Tibial nerve (tissue), 4 donors: ENCODE data around the gene PHF2. TPM values are rescaled to one million over a fixed set of nuclear protein-coding genes. Genes with fewer than 3 reads are reported as not detected.

Source experiments
- DNase-seq, 2 donors: peaks; one replicate each; pipeline ENCODE4 v3.0.0-alpha.2; 2019; ENCODE audit warnings: low spot score in 2 of 2
- H3K27ac ChIP-seq, 4 donors: fragments of 200-600 bp; sonication (generic) in 3 of 4; one replicate each; pipeline ENCODE4 v1.5.1; 2017 to 2019; ENCODE audit warnings: mild to moderate bottlenecking in 1 of 4
- H3K27me3 ChIP-seq, 2 donors: fragments of 200-600 bp; sonication (generic) in 1 of 2; one replicate each; pipeline versions ENCODE4 v1.5.1 to v1.6.0; 2017 to 2019
- H3K36me3 ChIP-seq, 3 donors: fragments of 200-600 bp; sonication (generic); one replicate each; pipeline ENCODE4 v1.5.1; 2018 to 2019
- H3K4me1 ChIP-seq, 4 donors: fragments of 200-600 bp; sonication (generic) in 3 of 4; one replicate each; pipeline ENCODE4 v1.5.1; 2017 to 2019
- H3K4me3 ChIP-seq, 4 donors: fragments of 200-600 bp; sonication (generic) in 3 of 4; one replicate each; pipeline ENCODE4 v1.5.1; 2017 to 2019; ENCODE audit warnings: mild to moderate bottlenecking in 1 of 4, moderate library complexity in 1 of 4
- H3K9me3 ChIP-seq, 4 donors: fragments of 200-600 bp; sonication (generic) in 3 of 4; one replicate each; pipeline ENCODE4 v1.5.1; 2017 to 2019
- EP300 ChIP-seq, 2 donors: sonication (generic); formaldehyde crosslinking; IDR thresholded peaks; one replicate each; pipeline ENCODE4 v1.6.1; 2017; ENCODE audit warnings: antibody characterized with exemption in 2 of 2, mild to moderate bottlenecking in 1 of 2
- POLR2A ChIP-seq, 2 donors: fragments of 450-650 bp; IDR thresholded peaks; one replicate each; pipeline ENCODE4 v1.6.1; 2017; ENCODE audit warnings: antibody characterized with exemption in 2 of 2, mild to moderate bottlenecking in 2 of 2, moderate library complexity in 2 of 2
- WGBS, 2 donors: methylation state at CpG; one replicate each; pipeline ENCODE4 v1.1.5; 2018; 5-methylcytosine and 5-hydroxymethylcytosine counted together
- total RNA-seq, 4 donors: library from RNA; depleted of rRNA; stranded (reverse); fragments of >200 nt; gene quantifications; one replicate each; pipeline ENCODE4 v1.1.0, GENCODE V29; 2016
- TF ChIP-seq, protein P1 (sequence below), 5 experiments: fragments of 200-600 bp in 3 of 5; fragments of 450-650 bp in 2 of 5; sonication (generic) in 3 of 5; IDR thresholded peaks; one replicate each; pipeline ENCODE4 v1.5.1; 2016 to 2019; ENCODE audit warnings: antibody characterized with exemption in 5 of 5, mild to moderate bottlenecking in 3 of 5, moderate library complexity in 2 of 5

The PHF2 gene
- total RNA-seq, 4 donors from 2014 or later: 36.6 to 41.7 (median 38.6) TPM

GRCh38 chr9:93546356-93546755 is 30.0 kb upstream of the PHF2 start:
- H3K4me1 ChIP-seq: peaks cover 0 to 3% (median 0%) of the 10 kb centered on the region in 4 donors
- no peaks in the 10 kb centered on the region for H3K9me3 ChIP-seq
- H3K27me3 ChIP-seq: no peaks in the 10 kb centered on the region
- peaks cover 0 to 67% (median 0%) of the 10 kb centered on the region in 3 donors for H3K36me3 ChIP-seq
- no peak for DNase-seq
- H3K4me3 ChIP-seq: no peak overlapping the region
- no peak overlapping the region for H3K27ac ChIP-seq
- WGBS, 2 donors: 94 to 96% methylated on average over 11 of the region's 11 CpGs
- TF ChIP-seq POLR2A (IDR thresholded peaks at IDR 0.05) (no peak), EP300 (IDR thresholded peaks at IDR 0.05) (no peak)
- TF ChIP-seq, protein P1, sequence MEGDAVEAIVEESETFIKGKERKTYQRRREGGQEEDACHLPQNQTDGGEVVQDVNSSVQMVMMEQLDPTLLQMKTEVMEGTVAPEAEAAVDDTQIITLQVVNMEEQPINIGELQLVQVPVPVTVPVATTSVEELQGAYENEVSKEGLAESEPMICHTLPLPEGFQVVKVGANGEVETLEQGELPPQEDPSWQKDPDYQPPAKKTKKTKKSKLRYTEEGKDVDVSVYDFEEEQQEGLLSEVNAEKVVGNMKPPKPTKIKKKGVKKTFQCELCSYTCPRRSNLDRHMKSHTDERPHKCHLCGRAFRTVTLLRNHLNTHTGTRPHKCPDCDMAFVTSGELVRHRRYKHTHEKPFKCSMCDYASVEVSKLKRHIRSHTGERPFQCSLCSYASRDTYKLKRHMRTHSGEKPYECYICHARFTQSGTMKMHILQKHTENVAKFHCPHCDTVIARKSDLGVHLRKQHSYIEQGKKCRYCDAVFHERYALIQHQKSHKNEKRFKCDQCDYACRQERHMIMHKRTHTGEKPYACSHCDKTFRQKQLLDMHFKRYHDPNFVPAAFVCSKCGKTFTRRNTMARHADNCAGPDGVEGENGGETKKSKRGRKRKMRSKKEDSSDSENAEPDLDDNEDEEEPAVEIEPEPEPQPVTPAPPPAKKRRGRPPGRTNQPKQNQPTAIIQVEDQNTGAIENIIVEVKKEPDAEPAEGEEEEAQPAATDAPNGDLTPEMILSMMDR (IDR thresholded peaks at IDR 0.05): no peak

- H3K4me1 ChIP-seq: no peaks in the 10 kb centered on the region
- TF ChIP-seq, protein P1 (IDR thresholded peaks at IDR 0.05): no peak
- no peak for TF ChIP-seq EP300 (IDR thresholded peaks at IDR 0.05)
- TF ChIP-seq POLR2A (IDR thresholded peaks at IDR 0.05): no peak
- no peaks in the 10 kb centered on the region for H3K27me3 ChIP-seq
- H3K27ac ChIP-seq: no peak overlapping the region
- peaks cover 0 to 76% (median 0%) of the 10 kb centered on the region in 3 donors for H3K36me3 ChIP-seq
- no peaks in the 10 kb centered on the region for H3K9me3 ChIP-seq
- no peak overlapping the region for H3K4me3 ChIP-seq
- DNase-seq: no peak
- 54 to 63% methylated on average over 5 of the region's 5 CpGs for WGBS, 2 donors
These were observed 26.8 kb upstream of the PHF2 start for GRCh38 chr9:93549611-93550010.

DNA sequence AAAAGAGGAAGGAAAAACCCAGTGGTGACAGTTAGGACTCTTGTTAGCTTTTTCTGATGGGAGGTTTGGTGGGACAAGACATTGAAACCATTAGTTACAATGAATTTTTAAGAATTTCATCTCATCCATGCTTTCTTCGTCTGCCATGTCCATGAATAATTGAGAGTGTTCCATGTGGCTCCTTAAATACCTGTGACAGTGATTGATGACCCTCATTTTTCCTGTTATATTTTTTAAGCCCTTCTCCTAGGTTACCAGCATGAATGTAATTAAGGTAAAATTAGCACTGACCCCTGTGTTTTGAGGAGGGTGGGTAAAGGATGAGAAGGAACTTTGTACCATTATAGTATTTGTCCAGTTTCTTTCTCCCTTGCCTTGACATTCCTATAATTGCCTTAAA is 23.5 kb upstream of the PHF2 start:
- no peak for DNase-seq
- peaks cover 0 to 13% (median 0%) of the 10 kb centered on the region in 4 donors for H3K4me1 ChIP-seq
- H3K36me3 ChIP-seq: peaks cover 0 to 76% (median 0%) of the 10 kb centered on the region in 3 donors
- no peak overlapping the region for H3K27ac ChIP-seq
- TF ChIP-seq POLR2A (IDR thresholded peaks at IDR 0.05) (no peak), EP300 (IDR thresholded peaks at IDR 0.05) (no peak)
- TF ChIP-seq, protein P1 (IDR thresholded peaks at IDR 0.05): no peak
- WGBS, 2 donors: 90% methylated on average over 1 of the region's 1 CpG
- H3K9me3 ChIP-seq: no peaks in the 10 kb centered on the region
- no peaks in the 10 kb centered on the region for H3K27me3 ChIP-seq
- no peak overlapping the region for H3K4me3 ChIP-seq

DNA sequence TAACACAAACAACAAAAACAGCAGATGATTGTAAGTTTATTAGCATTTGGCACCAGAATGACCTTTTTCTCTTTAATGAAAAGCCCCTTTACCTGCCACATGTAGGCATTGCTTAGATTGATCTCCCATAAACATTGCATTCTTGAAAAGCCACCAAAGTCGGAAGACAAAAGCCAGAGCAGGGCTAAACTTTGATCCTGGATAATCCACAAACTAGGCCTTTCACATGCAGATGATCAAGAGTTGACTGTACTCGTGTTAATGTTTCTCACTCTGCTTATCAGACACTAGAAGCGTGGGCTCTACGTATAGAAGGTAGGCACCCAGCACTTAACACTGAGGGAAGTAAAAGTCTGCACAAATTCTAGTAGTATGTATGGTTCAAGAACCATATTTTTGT is 21.0 kb upstream of the PHF2 start:
- Histone ChIP-seq H3K9me3 (no peaks in the 10 kb centered on the region), H3K4me3 (no peak overlapping the region), H3K27ac (no peak overlapping the region), H3K4me1 (peaks cover 0 to 16% (median 0%) of the 10 kb centered on the region in 4 donors), H3K27me3 (no peaks in the 10 kb centered on the region), H3K36me3 (peaks cover 0 to 86% (median 7%) of the 10 kb centered on the region in 3 donors)
- WGBS, 2 donors: 80 to 81% methylated on average over 4 of the region's 4 CpGs
- DNase-seq: no peak
- no peak for TF ChIP-seq POLR2A (IDR thresholded peaks at IDR 0.05)
- TF ChIP-seq EP300 (IDR thresholded peaks at IDR 0.05): no peak
- TF ChIP-seq, protein P1 (IDR thresholded peaks at IDR 0.05): no peak

GRCh38 chr9:93557366-93558137 is 18.8 kb upstream of the PHF2 start:
- Histone ChIP-seq H3K4me3 (no peak overlapping the region), H3K4me1 (peaks cover 0 to 16% (median 0%) of the 10 kb centered on the region in 4 donors), H3K27me3 (no peaks in the 10 kb centered on the region), H3K27ac (peak overlapping the region in 2 of 4 donors; percentile 28 to 29), H3K36me3 (peaks cover 2 to 90% (median 7%) of the 10 kb centered on the region in 3 donors), H3K9me3 (no peaks in the 10 kb centered on the region)
- TF ChIP-seq POLR2A (IDR thresholded peaks at IDR 0.05) (no peak), EP300 (IDR thresholded peaks at IDR 0.05) (no peak)
- TF ChIP-seq, protein P1 (IDR thresholded peaks at IDR 0.05): no peak
- no peak for DNase-seq
- 66 to 67% methylated on average over 15 of the region's 15 CpGs for WGBS, 2 donors
